ENCODE data around the gene LRRC18.

The LRRC18 gene

GRCh38 chr10:48926255-48926654 lies 13.4 kb downstream of the LRRC18 start:
- no peak for TF ChIP-seq CTCF (IDR thresholded peaks at IDR 0.05; ENCODE audit: low read depth, low read length)
- TF ChIP-seq POLR2A (IDR thresholded peaks at IDR 0.05; ENCODE audit: extremely low read depth, insufficient read length): no peak
- TF ChIP-seq MYC (IDR thresholded peaks at IDR 0.05; ENCODE audit: low read depth, low read length): no peak
- no peak overlapping the region for H3K4me3 ChIP-seq (ENCODE audit: low read depth, low read length)
- no peak for DNase-seq (ENCODE audit: low read depth)

- H3K4me3 ChIP-seq (ENCODE audit: low read depth, low read length): no peak overlapping the region
- DNase-seq (ENCODE audit: low read depth): no peak
- no peak for TF ChIP-seq POLR2A (IDR thresholded peaks at IDR 0.05; ENCODE audit: extremely low read depth, insufficient read length)
Observed at GRCh38 chr10:48924988-48925387, 14.7 kb downstream of the LRRC18 start.

- TF ChIP-seq POLR2A (IDR thresholded peaks at IDR 0.05; ENCODE audit: extremely low read depth, insufficient read length) (no peak), MAX (IDR thresholded peaks at IDR 0.05; ENCODE audit: low read depth, low read length) (no peak), MYC (IDR thresholded peaks at IDR 0.05; ENCODE audit: low read depth, low read length) (no peak), CTCF (IDR thresholded peaks at IDR 0.05; ENCODE audit: low read depth, low read length) (no peak)
- no peak overlapping the region for H3K4me3 ChIP-seq (ENCODE audit: low read depth, low read length)
- DNase-seq (ENCODE audit: low read depth): no peak
Observed at GRCh38 chr10:48923748-48924147, 15.9 kb downstream of the LRRC18 start.

- no peak overlapping the region for H3K4me3 ChIP-seq (ENCODE audit: low read depth, low read length)
- no peak for TF ChIP-seq CTCF (IDR thresholded peaks at IDR 0.05; ENCODE audit: low read depth, low read length)
- no peak for TF ChIP-seq MAX (IDR thresholded peaks at IDR 0.05; ENCODE audit: low read depth, low read length)
- no peak for TF ChIP-seq MYC (IDR thresholded peaks at IDR 0.05; ENCODE audit: low read depth, low read length)
- TF ChIP-seq POLR2A (IDR thresholded peaks at IDR 0.05; ENCODE audit: extremely low read depth, insufficient read length): no peak
- DNase-seq (ENCODE audit: low read depth): no peak
Observed at GRCh38 chr10:48913674-48914073, 26.0 kb downstream of the LRRC18 start.

GRCh38 chr10:48910548-48910947 lies 29.1 kb downstream of the LRRC18 start:
- H3K4me3 ChIP-seq (ENCODE audit: low read depth, low read length): no peak overlapping the region
- DNase-seq (ENCODE audit: low read depth): no peak
- TF ChIP-seq CTCF (IDR thresholded peaks at IDR 0.05; ENCODE audit: low read depth, low read length): no peak

- no peak overlapping the region for H3K4me3 ChIP-seq (ENCODE audit: low read depth, low read length)
- no peak for DNase-seq (ENCODE audit: low read depth)
- TF ChIP-seq CTCF (IDR thresholded peaks at IDR 0.05; ENCODE audit: low read depth, low read length) (no peak), POLR2A (IDR thresholded peaks at IDR 0.05; ENCODE audit: extremely low read depth, insufficient read length) (no peak), MYC (IDR thresholded peaks at IDR 0.05; ENCODE audit: low read depth, low read length) (no peak), MAX (IDR thresholded peaks at IDR 0.05; ENCODE audit: low read depth, low read length) (no peak)
Observed at GRCh38 chr10:48907730-48908129, 31.9 kb downstream of the LRRC18 start.

GRCh38 chr10:48906841-48907240 lies 32.8 kb downstream of the LRRC18 start:
- H3K4me3 ChIP-seq (ENCODE audit: low read depth, low read length): no peak overlapping the region
- TF ChIP-seq MYC (IDR thresholded peaks at IDR 0.05; ENCODE audit: low read depth, low read length) (no peak), POLR2A (IDR thresholded peaks at IDR 0.05; ENCODE audit: extremely low read depth, insufficient read length) (no peak), MAX (IDR thresholded peaks at IDR 0.05; ENCODE audit: low read depth, low read length) (no peak), CTCF (IDR thresholded peaks at IDR 0.05; ENCODE audit: low read depth, low read length) (no peak)
- no peak for DNase-seq (ENCODE audit: low read depth)

Measured in NB4 (cell line).